GDM1 (cell line): ENCODE results near the gene KRTAP20-3.

ENCODE experiments used
- DNase-seq: peaks from one replicate; lab custom pipeline; 2025; lab: John Stamatoyannopoulos, UW

Gene KRTAP20-3

GRCh38 chr21:30684506-30684905 lies 41.8 kb downstream of the KRTAP20-3 start:
- DNase-seq = no peak

DNA sequence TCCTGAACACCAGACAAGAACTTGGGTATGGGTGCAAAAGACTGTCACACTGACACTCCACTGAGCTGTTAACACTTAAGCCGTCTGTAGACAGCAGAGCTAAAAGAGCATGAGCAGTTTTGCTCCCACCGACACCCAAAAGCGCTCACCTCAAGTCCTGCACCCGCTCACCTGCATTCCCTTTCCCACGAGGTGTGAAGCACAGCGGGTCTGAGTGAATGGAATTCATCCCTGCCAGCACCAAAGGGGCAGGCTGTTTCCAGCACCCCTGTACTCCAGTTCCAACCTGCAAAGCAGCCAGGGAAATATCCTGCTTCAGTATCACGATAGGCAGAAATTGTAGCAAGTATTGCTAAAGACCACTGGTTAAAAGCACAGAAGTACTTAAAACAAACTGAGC lies 47.2 kb downstream of the KRTAP20-3 start:
- no peak for DNase-seq
